Ovary (tissue), 9 donors: ENCODE data around the gene OPALIN. TPM values are rescaled to one million over a fixed set of nuclear protein-coding genes. Genes with fewer than 3 reads are reported as not detected.

Experiments used
- DNase-seq, 5 donors: peaks; one replicate each; pipeline ENCODE4 v3.0.0-alpha.2; 2019 to 2020
- H3K27ac ChIP-seq, 2 donors: fragments of 200-600 bp; one replicate each; pipeline versions ENCODE4 v1.5.1 to v1.8.0; 2019 to 2022
- H3K27me3 ChIP-seq: fragments of 200-600 bp; one replicate; pipeline ENCODE4 v1.8.0; 2022
- H3K36me3 ChIP-seq: fragments of 200-600 bp; sonication (generic); one replicate; pipeline ENCODE4 v1.5.1; 2019
- H3K4me1 ChIP-seq: one replicate; pipeline ENCODE4 v1.8.1; 2013; ENCODE audit warnings: mild to moderate bottlenecking, moderate library complexity; ENCODE audit not compliant: insufficient read depth
- H3K4me3 ChIP-seq: fragments of 200-600 bp; sonication (generic); one replicate; pipeline ENCODE4 v1.5.1; 2017
- H3K9me3 ChIP-seq, 2 donors: fragments of 200-600 bp in 1 of 2; sonication (generic) in 1 of 2; one replicate each; pipeline versions ENCODE4 v1.5.1 to v1.8.1; 2013 to 2019; ENCODE audit warnings: mild to moderate bottlenecking in 1 of 2, moderate library complexity in 1 of 2
- EP300 ChIP-seq: sonication (generic); formaldehyde crosslinking; IDR thresholded peaks from one replicate; pipeline ENCODE4 v1.6.1; 2017; ENCODE audit warnings: antibody characterized with exemption
- POLR2A ChIP-seq: fragments of 450-650 bp; IDR thresholded peaks from one replicate; pipeline ENCODE4 v1.6.1; 2017; ENCODE audit warnings: antibody characterized with exemption, mild to moderate bottlenecking, moderate library complexity
- WGBS, 3 donors: extraction: QIAGEN DNeasy Blood & Tissue Kit in 1 of 3; methylation state at CpG; one replicate each; pipeline versions ENCODE4 v1.1.5 to v1.1.7; 2013 to 2017; 5-methylcytosine and 5-hydroxymethylcytosine counted together
- intact Hi-C, 4 donors: fragments of 100-400 bp; cut with DNase I; formaldehyde crosslinking; loops; one replicate each; pipeline versions ENCODE4 v1.11.0 to v1.15.1; 2022 to 2023
- polyA plus RNA-seq, 2 donors: library from polyadenylated mRNA; stranded (reverse); fragments of 200-250 nt in 1 of 2; fragments of 350-450 nt in 1 of 2; fragmentation: Illumina TruSeq in 1 of 2; extraction: RNeasy Lipid Tissue Mini Kit (QIAGEN cat#74804) in 1 of 2; gene quantifications; one replicate each; pipeline ENCODE4 v1.2.3, GENCODE V29; 2013 to 2014
- total RNA-seq, 7 donors: library from RNA; depleted of rRNA in 2 of 7; stranded (reverse); fragments of >200 nt in 2 of 7; fragmentation: NEBNext Ultra II Directional in 3 of 7; extraction: Animal tissue kit (Norgen Biotek cat#: 25700) in 3 of 7; gene quantifications; one replicate each; pipeline versions ENCODE4 v1.1.0 to v1.2.4, GENCODE V29; 2016 to 2023
- TF ChIP-seq, protein P1 (sequence below), 3 donors: fragments of 450-650 bp in 2 of 3; fragments of 200-600 bp in 1 of 3; IDR thresholded peaks; one replicate each; pipeline versions ENCODE4 v1.5.1 to v1.8.0; 2016 to 2022; ENCODE audit warnings: antibody characterized with exemption in 3 of 3, mild to moderate bottlenecking in 1 of 3
- donor health status: DM: no; HTN: no; CAD: no; lungs with moderate emphysema.
- donor health status: DM: no; HTN: no; CAD: no.
- donor health status: Bipolar disorder and iron deficiency.
- donor health status: DM: yes; HTN: yes; CAD: no.
- donor health status: DM: no; HTN: no; CAD: no.
- donor health status: DM: yes; HTN: yes; CAD: no.

The OPALIN gene
- total and polyA plus RNA-seq, 9 donors, result 0.02 TPM; not detected in 8

- DNase-seq, result no peak
- no peaks in the 10 kb centered on the region for H3K36me3 ChIP-seq
- intact Hi-C loops, result no loop called here
- TF ChIP-seq POLR2A (no peak), EP300 (no peak)
- TF ChIP-seq, protein P1, sequence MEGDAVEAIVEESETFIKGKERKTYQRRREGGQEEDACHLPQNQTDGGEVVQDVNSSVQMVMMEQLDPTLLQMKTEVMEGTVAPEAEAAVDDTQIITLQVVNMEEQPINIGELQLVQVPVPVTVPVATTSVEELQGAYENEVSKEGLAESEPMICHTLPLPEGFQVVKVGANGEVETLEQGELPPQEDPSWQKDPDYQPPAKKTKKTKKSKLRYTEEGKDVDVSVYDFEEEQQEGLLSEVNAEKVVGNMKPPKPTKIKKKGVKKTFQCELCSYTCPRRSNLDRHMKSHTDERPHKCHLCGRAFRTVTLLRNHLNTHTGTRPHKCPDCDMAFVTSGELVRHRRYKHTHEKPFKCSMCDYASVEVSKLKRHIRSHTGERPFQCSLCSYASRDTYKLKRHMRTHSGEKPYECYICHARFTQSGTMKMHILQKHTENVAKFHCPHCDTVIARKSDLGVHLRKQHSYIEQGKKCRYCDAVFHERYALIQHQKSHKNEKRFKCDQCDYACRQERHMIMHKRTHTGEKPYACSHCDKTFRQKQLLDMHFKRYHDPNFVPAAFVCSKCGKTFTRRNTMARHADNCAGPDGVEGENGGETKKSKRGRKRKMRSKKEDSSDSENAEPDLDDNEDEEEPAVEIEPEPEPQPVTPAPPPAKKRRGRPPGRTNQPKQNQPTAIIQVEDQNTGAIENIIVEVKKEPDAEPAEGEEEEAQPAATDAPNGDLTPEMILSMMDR (IDR thresholded peaks at IDR 0.05), result no peak
- H3K27ac ChIP-seq, result no peak overlapping the region
- no peak overlapping the region for H3K4me3 ChIP-seq
- no peaks in the 10 kb centered on the region for H3K9me3 ChIP-seq
- H3K4me1 ChIP-seq, result no peaks in the 10 kb centered on the region
- H3K27me3 ChIP-seq, result no peaks in the 10 kb centered on the region
- 57 to 63% (median 61%) methylated on average over 4 of the region's 4 CpGs for WGBS, 3 donors
Measured at GRCh38 chr10:96295475-96295874, 63.3 kb downstream of the OPALIN start.

Other genes with a start within 250 kb of the OPALIN start
- 10 to 100 TPM; 14.2 to 31.7 (median 17.5) TPM for gene ZNF518A, start 228.7 kb downstream of the OPALIN start, total RNA-seq
- 10 to 100 TPM in 1 of 2 donors, 1 to 10 TPM in 1; 4.5 to 10.5 TPM for gene ZNF518A, start 228.7 kb downstream of the OPALIN start, polyA plus RNA-seq
- gene BLNK, start 87.4 kb downstream of the OPALIN start, total RNA-seq, result 1 to 10 TPM; 1.2 to 4.3 (median 2.2) TPM
- gene BLNK, start 87.4 kb downstream of the OPALIN start, polyA plus RNA-seq, result 1 to 10 TPM in 1 of 2 donors, under 1 TPM in 1; 0.65 to 6.0 TPM
- not detected for gene DNTT, start 54.6 kb downstream of the OPALIN start, total RNA-seq
- not detected for gene DNTT, start 54.6 kb downstream of the OPALIN start, polyA plus RNA-seq
- under 1 TPM in 6 of 7 donors, not detected in 1; 0.07 to 0.46 (median 0.25) TPM for gene TLL2, start 154.9 kb upstream of the OPALIN start, total RNA-seq
- under 1 TPM; 0.29 to 0.68 TPM for gene TLL2, start 154.9 kb upstream of the OPALIN start, polyA plus RNA-seq
- 100 to 1,000 TPM in 4 of 7 donors, 10 to 100 TPM in 3; 80.2 to 157 (median 110) TPM for gene TM9SF3, start 228.0 kb upstream of the OPALIN start, total RNA-seq
- 100 to 1,000 TPM in 1 of 2 donors, 10 to 100 TPM in 1; 51.7 to 101 TPM for gene TM9SF3, start 228.0 kb upstream of the OPALIN start, polyA plus RNA-seq